Dermis microvascular lymphatic vessel endothelial cell (primary cell): ENCODE data around the gene PREPL. TPM values are rescaled to one million over a fixed set of nuclear protein-coding genes. Genes with fewer than 3 reads are reported as not detected.
"Not testable (repeated sequence)": the region's sequence is repeated elsewhere in the genome, so short reads cannot be mapped to it uniquely, and the experiment has no call there.

Experiments
- DNase-seq, 2 donors: peaks; one replicate each; pipeline versions ENCODE4 v3.0.0 to v3.0.0-alpha.2; 2010; ENCODE audit warnings: low read depth in 2 of 2
- total RNA-seq: library from RNA; depleted of rRNA; stranded (reverse); fragments of >200 nt; gene quantifications from 2 replicates; pipeline ENCODE4 v1.2.1, GENCODE V29; 2014

The PREPL gene
- total RNA-seq, 1 donor from 2014 or later: 11.4 TPM

GRCh38 chr2:44349506-44349905, 11.8 kb downstream of the PREPL start:
- DNase-seq: no peak

GRCh38 chr2:44348400-44348799, 12.9 kb downstream of the PREPL start:
- peak in 1 of 2 donors; percentile 5 for DNase-seq

- DNase-seq: no peak
These were observed 13.8 kb downstream of the PREPL start for GRCh38 chr2:44347526-44347925.

GRCh38 chr2:44342854-44343253, 18.4 kb downstream of the PREPL start:
- peak; percentile 27 to 42 for DNase-seq

GRCh38 chr2:44335806-44336538, 25.3 kb downstream of the PREPL start:
- no peak for DNase-seq

GRCh38 chr2:44333994-44334393, 27.3 kb downstream of the PREPL start:
- no peak for DNase-seq

GRCh38 chr2:44330801-44331200, 30.5 kb downstream of the PREPL start:
- no peak for DNase-seq

- DNase-seq: no peak
These were observed 32.0 kb downstream of the PREPL start for GRCh38 chr2:44329343-44329742.

GRCh38 chr2:44328750-44329149, 32.5 kb downstream of the PREPL start:
- peak in 1 of 2 donors; percentile 1 for DNase-seq

- DNase-seq: no peak
These were observed 34.6 kb downstream of the PREPL start for GRCh38 chr2:44326548-44327264.

GRCh38 chr2:44325897-44326296, 35.4 kb downstream of the PREPL start:
- DNase-seq: no peak

GRCh38 chr2:44324971-44325426, 36.3 kb downstream of the PREPL start:
- DNase-seq: no peak

GRCh38 chr2:44321360-44321759, 39.9 kb downstream of the PREPL start:
- DNase-seq: no peak

- DNase-seq: no peak
These were observed 40.5 kb downstream of the PREPL start for GRCh38 chr2:44320832-44321231.

GRCh38 chr2:44315945-44316344, 45.3 kb downstream of the PREPL start:
- DNase-seq: no peak

GRCh38 chr2:44314362-44314761, 46.9 kb downstream of the PREPL start:
- no peak for DNase-seq

GRCh38 chr2:44310287-44310686, 51.0 kb downstream of the PREPL start:
- no peak for DNase-seq

- DNase-seq: no peak
These were observed 55.4 kb downstream of the PREPL start for GRCh38 chr2:44305882-44306281.

GRCh38 chr2:44304258-44304657, 57.0 kb downstream of the PREPL start:
- DNase-seq: no peak

GRCh38 chr2:44303766-44304165, 57.5 kb downstream of the PREPL start:
- DNase-seq: not testable (repeated sequence)

- DNase-seq: no peak
These were observed 60.2 kb downstream of the PREPL start for GRCh38 chr2:44301111-44301510.

GRCh38 chr2:44299635-44300034, 61.7 kb downstream of the PREPL start:
- DNase-seq: no peak

GRCh38 chr2:44297431-44297830, 63.9 kb downstream of the PREPL start:
- no peak for DNase-seq
